ENCODE data around the gene DERL3.

Gene DERL3

GRCh38 chr22:23859201-23859600 is 20.4 kb upstream of the DERL3 start:
- Histone ChIP-seq H4K20me1 (ENCODE audit: insufficient read depth, low read length) (no peaks in the 10 kb centered on the region), H3K9ac (ENCODE audit: low read depth, low read length) (peak overlapping the region; percentile 79; the same call in 1 of the 2 replicates), H3K4me3 (ENCODE audit: low read depth in 1 of 2, low read length in 2 of 2) (no peak overlapping the region), H3K36me3 (ENCODE audit: insufficient read depth, low read length) (no peaks in the 10 kb centered on the region), H3K27ac (ENCODE audit: low read length) (no peak overlapping the region), H3K4me1 (ENCODE audit: insufficient read depth, low read length) (peaks cover 24% of the 10 kb centered on the region), H3K27me3 (ENCODE audit: insufficient read depth, low read length, poor library complexity) (no peaks in the 10 kb centered on the region), H3K9me3 (ENCODE audit: insufficient read depth, low read length, severe bottlenecking) (no peaks in the 10 kb centered on the region), H2AFZ (ENCODE audit: low read depth, low read length) (no peak overlapping the region), H3K79me2 (ENCODE audit: insufficient read depth, low read length) (no peaks in the 10 kb centered on the region), H3K4me2 (ENCODE audit: insufficient read depth, low read length) (peak overlapping the region; percentile 91)
- DNase-seq (no peak), ATAC-seq (ENCODE audit: insufficient read depth, low read depth) (no peak)
- TF ChIP-seq EZH2 (IDR thresholded peaks at IDR 0.05; ENCODE audit: borderline replicate concordance, low read depth, low read length, severe bottlenecking) (no peak), CTCF (IDR thresholded peaks at IDR 0.05; ENCODE audit: borderline replicate concordance, extremely low read depth, low read length, poor library complexity, severe bottlenecking) (no peak)

DNA sequence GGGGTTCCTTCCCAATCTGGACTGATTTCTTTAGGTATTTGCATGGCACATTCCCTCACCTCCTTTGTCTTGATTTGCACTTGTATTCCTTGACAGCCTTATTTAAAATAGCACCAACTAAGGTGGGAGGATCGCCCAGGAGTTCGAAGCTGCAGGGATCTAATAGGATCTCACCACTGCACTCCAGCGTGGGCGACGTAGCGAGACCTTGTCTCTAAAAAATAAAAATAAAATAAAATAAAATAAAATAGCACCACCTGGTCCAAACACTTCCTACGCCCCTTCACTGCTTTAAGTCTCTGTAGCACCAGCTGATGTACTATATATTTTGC is 19.6 kb upstream of the DERL3 start:
- H4K20me1 ChIP-seq (ENCODE audit: insufficient read depth, low read length): no peaks in the 10 kb centered on the region
- peaks cover 24% of the 10 kb centered on the region for H3K4me1 ChIP-seq (ENCODE audit: insufficient read depth, low read length)
- peak overlapping the region; percentile 66 to 79; a peak in 3 of 4 replicates for H3K4me3 ChIP-seq (ENCODE audit: low read depth in 1 of 2, low read length in 2 of 2)
- H3K27me3 ChIP-seq (ENCODE audit: insufficient read depth, low read length, poor library complexity): no peaks in the 10 kb centered on the region
- H3K9me3 ChIP-seq (ENCODE audit: insufficient read depth, low read length, severe bottlenecking): no peaks in the 10 kb centered on the region
- peak overlapping the region; percentile 79 for H3K9ac ChIP-seq (ENCODE audit: low read depth, low read length)
- no peak for DNase-seq
- peak overlapping the region; percentile 91 for H3K4me2 ChIP-seq (ENCODE audit: insufficient read depth, low read length)
- H3K27ac ChIP-seq (ENCODE audit: low read length): peak overlapping the region; percentile 80
- ATAC-seq (ENCODE audit: insufficient read depth, low read depth): no peak
- no peak for TF ChIP-seq CTCF (IDR thresholded peaks at IDR 0.05; ENCODE audit: borderline replicate concordance, extremely low read depth, low read length, poor library complexity, severe bottlenecking)
- no peak for TF ChIP-seq EZH2 (IDR thresholded peaks at IDR 0.05; ENCODE audit: borderline replicate concordance, low read depth, low read length, severe bottlenecking)
- H3K36me3 ChIP-seq (ENCODE audit: insufficient read depth, low read length): no peaks in the 10 kb centered on the region
- peak overlapping the region; percentile 98 for H2AFZ ChIP-seq (ENCODE audit: low read depth, low read length)
- no peaks in the 10 kb centered on the region for H3K79me2 ChIP-seq (ENCODE audit: insufficient read depth, low read length)

DNA sequence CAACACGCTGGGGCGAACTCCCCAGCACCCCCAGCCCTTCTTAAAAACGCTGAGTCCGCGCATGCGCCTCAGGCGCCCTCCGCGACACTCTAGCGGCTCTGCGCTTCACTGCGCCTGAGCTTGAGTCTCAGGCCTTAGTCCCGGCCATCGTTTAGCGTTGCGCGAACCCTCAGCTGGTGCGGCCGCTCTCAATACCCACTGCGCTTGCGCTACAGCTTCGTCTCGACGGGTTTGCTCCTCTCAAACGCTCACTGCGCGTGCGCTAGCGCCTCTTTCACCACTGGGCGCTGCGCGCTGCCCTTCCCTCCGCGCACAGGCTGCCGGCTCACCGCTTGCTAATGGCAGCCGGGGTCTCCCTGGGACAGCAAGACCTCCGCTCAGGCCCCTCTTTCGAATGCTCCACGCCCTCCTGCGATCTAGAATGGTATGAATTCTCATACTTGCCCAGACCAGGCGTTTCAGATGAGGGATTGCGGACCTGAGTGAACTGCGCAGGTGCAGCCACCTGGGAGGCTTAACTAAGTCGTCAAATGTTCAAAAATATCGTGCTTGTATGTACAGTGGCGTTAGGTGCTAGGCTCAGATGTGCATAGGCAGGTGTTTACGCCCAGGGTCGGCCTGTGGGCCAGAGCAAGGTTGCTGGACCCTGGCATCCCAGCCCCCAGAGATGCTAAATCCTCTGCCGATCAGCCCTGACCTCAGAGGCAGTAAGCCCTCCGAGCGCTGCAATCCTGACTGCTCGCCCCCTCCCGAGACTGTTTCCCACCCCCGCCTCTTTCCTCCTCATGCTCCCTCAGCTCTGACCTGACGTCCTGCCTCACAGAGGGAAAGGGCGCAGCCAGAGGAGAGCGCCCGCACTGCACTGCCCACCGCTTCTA is 19.0 kb upstream of the DERL3 start, which contains the start of gene SLC2A11:
Gene SLC2A11 (plus strand): TSS at position 270 of the 878 bp plus-strand sequence. CDS start 125 bp downstream, at position 395.
- peak within 1 kb of the TSS; percentile 98 for H2AFZ ChIP-seq (ENCODE audit: low read depth, low read length)
- H3K79me2 ChIP-seq (ENCODE audit: insufficient read depth, low read length): no peaks in the 10 kb centered on the region
- peak within 1 kb of the TSS; percentile 91 for H3K4me2 ChIP-seq (ENCODE audit: insufficient read depth, low read length)
- no peaks in the 10 kb centered on the region for H3K27me3 ChIP-seq (ENCODE audit: insufficient read depth, low read length, poor library complexity)
- H3K4me1 ChIP-seq (ENCODE audit: insufficient read depth, low read length): peaks cover 24% of the 10 kb centered on the region
- TF ChIP-seq CTCF (IDR thresholded peaks at IDR 0.05; ENCODE audit: borderline replicate concordance, extremely low read depth, low read length, poor library complexity, severe bottlenecking) (peak; percentile 41), EZH2 (IDR thresholded peaks at IDR 0.05; ENCODE audit: borderline replicate concordance, low read depth, low read length, severe bottlenecking) (no peak)
- peak within 1 kb of the TSS; percentile 79 for H3K9ac ChIP-seq (ENCODE audit: low read depth, low read length)
- peak within 1 kb of the TSS; percentile 66 to 79 for H3K4me3 ChIP-seq (ENCODE audit: low read depth in 1 of 2, low read length in 2 of 2)
- H3K36me3 ChIP-seq (ENCODE audit: insufficient read depth, low read length): no peaks in the 10 kb centered on the region
- H4K20me1 ChIP-seq (ENCODE audit: insufficient read depth, low read length): no peaks in the 10 kb centered on the region
- DNase-seq (peak; percentile 95), ATAC-seq (ENCODE audit: insufficient read depth, low read depth) (peak; percentile 94)
- no peaks in the 10 kb centered on the region for H3K9me3 ChIP-seq (ENCODE audit: insufficient read depth, low read length, severe bottlenecking)
- peak within 1 kb of the TSS; percentile 80 for H3K27ac ChIP-seq (ENCODE audit: low read length)
